ENCODE data around the gene THSD4. TPM values are rescaled to one million over a fixed set of nuclear protein-coding genes. Genes with fewer than 3 reads are reported as not detected.

Gene THSD4
- total RNA-seq, 4 donors from 2014 or later: 2.7 to 49.2 (median 15.8) TPM

- no peak for DNase-seq (ENCODE audit: low spot score)
- ATAC-seq (ENCODE audit: low FRiP score): no peak
- TF ChIP-seq CTCF (IDR thresholded peaks at IDR 0.05): no peak
Observed at GRCh38 chr15:71496336-71496955, 381.2 kb downstream of the THSD4 start.

- ATAC-seq (ENCODE audit: low FRiP score): no peak
Observed at GRCh38 chr15:71501344-71502076, 386.2 kb downstream of the THSD4 start.

GRCh38 chr15:71502077-71502432 is 386.8 kb downstream of the THSD4 start:
- ATAC-seq (ENCODE audit: low FRiP score): no peak
- TF ChIP-seq CTCF (IDR thresholded peaks at IDR 0.05): no peak
- no peak for DNase-seq (ENCODE audit: low spot score)

More at GRCh38 chr15:71501344-71502076, 386.2 kb downstream of the THSD4 start:
- DNase-seq (ENCODE audit: low spot score): no peak
- TF ChIP-seq CTCF (IDR thresholded peaks at IDR 0.05): no peak

- DNase-seq (ENCODE audit: low spot score) (no peak), ATAC-seq (ENCODE audit: low FRiP score) (no peak)
- no peak for TF ChIP-seq CTCF (IDR thresholded peaks at IDR 0.05)
Observed at GRCh38 chr15:71505962-71506361, 390.7 kb downstream of the THSD4 start.

GRCh38 chr15:71506946-71507345 is 391.7 kb downstream of the THSD4 start:
- no peak for ATAC-seq (ENCODE audit: low FRiP score)
- TF ChIP-seq CTCF (IDR thresholded peaks at IDR 0.05): no peak
- no peak for DNase-seq (ENCODE audit: low spot score)

GRCh38 chr15:71508081-71508682 is 392.9 kb downstream of the THSD4 start:
- ATAC-seq (ENCODE audit: low FRiP score) (no peak), DNase-seq (ENCODE audit: low spot score) (no peak)
- no peak for TF ChIP-seq CTCF (IDR thresholded peaks at IDR 0.05)
